Left renal cortex interstitium (tissue), 4 donors: ENCODE measurements around the gene SRSF1. TPM values are rescaled to one million over a fixed set of nuclear protein-coding genes. Genes with fewer than 3 reads are reported as not detected.

Experiments used
- DNase-seq, 4 donors: peaks; one replicate each; pipeline ENCODE4 v3.0.0-alpha.2; 2013; ENCODE audit warnings: low read depth in 4 of 4, low spot score in 2 of 4, missing footprints in 1 of 4
- polyA plus RNA-seq, 4 donors: library from polyadenylated mRNA; unstranded; fragments of 120-200 nt; gene quantifications; one replicate each; pipeline ENCODE4 v1.2.1, GENCODE V29; 2013; ENCODE audit not compliant: insufficient read length in 4 of 4

Gene SRSF1
- polyA plus RNA-seq, 4 donors, result 318 to 393 (median 366) TPM

DNA sequence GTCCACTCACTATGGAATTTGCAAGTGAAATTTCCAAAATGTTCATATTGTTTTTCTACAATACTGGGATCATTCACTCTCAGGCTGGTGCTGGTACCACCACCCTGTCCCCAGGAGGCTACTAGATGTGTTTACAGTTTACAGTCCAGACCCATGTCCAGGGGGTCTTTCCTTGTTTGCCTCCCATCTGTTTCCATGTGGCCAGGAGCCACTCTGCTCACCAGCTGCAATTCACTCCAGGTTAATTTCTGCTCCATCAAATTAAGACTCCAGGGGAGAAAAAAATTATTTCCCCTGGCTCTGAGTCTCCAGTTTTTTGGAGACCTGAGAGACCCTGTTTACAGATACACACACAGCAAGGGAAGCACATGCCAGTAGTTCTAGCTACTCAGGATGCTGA is 12.5 kb upstream of the SRSF1 start:
- no peak for DNase-seq

DNA sequence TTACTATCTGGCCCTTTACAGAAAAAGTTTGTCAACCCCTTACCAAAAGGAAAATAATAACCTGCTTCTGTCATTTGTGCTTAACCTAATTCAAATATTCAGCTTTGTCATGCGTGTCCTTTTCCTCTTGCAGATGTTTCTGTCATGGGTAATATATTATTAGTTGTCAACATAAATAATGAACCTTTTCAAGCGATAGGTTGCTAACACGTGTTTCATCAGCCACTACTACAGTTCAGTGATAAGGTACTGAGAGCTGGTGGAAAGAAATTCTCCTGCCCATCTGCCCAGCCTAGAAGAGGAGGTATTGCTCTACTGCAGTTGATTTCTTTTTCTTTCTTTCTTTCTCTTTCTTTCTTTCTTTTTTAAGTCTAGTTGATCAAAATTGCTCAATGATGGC is 12.0 kb upstream of the SRSF1 start:
- DNase-seq, result no peak

DNA sequence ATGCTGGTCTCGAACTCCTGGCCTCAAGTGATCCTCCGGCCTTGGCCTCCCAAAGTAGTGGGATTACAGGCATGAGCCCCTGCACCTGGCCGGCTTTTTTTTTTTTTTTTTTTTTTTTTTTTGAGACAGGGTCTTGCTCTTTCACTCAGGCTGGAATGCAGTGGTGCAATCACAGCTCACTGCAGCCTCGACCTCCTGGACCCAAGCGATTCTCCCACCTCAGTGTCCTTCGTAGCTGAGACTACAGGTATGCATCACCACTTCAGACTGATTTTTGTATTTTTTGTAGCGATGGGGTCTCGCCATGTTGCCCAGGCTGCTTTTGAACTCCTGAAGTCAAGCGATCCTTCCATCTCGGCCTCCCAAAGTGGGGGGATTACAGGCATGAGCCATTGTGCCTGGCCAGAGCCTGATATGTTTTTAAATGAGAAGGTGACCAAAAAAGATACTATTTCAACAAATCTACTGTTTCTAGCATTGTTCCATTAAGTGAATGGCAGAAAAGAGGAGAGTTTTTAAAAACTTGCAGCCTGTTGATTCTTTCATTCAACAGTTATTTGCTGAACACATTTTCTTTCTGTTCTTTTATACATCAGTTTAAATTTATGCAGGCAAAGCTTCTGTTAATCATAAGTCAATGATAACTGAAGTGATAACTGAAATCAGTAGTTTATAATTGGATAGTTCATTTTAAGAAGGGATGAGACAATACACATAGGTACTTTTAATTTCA is 3.2 kb upstream of the SRSF1 start:
- no peak for DNase-seq

DNA sequence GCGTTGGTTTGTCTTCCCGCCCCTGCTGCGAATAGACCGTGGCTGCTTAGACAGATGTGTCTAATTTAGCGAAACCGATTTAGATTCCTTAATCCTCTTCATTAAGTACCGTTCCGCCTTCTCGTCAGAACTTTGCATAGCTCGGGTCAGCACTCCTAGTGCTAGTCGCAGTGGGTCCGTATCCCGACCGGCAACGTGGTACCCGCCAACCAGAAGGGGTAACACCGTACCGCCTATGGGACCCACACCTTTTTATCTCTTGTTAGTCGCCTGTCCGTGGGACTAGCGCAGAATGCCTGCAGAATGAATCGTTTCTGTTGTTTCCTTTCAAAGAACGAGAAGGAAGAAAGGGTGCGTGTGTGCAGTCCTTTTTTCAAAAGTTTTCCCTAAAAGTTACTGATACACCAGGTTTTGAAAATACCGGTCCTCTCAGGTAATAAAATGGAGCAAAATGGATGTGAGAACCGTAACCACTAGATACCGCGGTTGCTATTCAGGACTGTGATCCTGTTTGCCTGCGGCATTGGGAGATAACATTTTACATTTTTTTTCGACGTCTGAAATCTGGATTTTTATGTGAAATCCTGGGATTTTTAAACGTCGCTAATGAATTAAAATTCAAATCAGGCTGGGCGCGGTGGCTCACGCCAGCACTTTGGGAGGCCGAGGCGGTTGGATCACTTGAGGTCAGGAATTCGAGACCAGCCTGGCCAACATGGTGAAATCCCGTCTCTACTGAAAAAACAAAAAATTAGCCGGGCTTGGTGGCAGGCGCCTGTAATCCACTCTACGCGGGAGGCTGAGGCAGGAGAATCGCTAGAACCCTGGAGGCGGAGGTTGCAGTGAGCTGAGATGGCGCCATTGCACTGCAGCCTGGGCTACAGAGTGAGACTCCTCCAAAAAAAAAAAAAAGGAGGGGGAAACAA is 998 bp upstream of the SRSF1 start:
- DNase-seq, result no peak

DNA sequence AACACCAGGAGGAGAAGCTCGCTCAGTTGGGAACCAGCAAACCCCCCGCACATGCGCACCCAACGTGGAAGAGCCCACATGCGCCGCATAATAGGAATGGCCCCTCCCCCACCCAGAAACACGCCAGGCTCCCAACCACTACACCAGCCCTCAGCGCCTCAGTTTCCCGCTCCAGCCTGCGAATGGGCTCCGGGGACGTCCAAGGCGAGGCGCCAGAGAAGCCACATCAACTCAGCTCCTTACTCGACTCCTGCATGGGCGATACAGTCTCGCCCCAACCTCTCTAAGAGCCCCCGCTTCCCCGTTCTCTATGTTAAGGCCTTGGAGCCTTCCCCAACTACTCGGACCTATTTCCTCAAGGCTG is 504 bp downstream of the SRSF1 start:
- DNase-seq, result peak; percentile 65 to 79 (median 72)

DNA sequence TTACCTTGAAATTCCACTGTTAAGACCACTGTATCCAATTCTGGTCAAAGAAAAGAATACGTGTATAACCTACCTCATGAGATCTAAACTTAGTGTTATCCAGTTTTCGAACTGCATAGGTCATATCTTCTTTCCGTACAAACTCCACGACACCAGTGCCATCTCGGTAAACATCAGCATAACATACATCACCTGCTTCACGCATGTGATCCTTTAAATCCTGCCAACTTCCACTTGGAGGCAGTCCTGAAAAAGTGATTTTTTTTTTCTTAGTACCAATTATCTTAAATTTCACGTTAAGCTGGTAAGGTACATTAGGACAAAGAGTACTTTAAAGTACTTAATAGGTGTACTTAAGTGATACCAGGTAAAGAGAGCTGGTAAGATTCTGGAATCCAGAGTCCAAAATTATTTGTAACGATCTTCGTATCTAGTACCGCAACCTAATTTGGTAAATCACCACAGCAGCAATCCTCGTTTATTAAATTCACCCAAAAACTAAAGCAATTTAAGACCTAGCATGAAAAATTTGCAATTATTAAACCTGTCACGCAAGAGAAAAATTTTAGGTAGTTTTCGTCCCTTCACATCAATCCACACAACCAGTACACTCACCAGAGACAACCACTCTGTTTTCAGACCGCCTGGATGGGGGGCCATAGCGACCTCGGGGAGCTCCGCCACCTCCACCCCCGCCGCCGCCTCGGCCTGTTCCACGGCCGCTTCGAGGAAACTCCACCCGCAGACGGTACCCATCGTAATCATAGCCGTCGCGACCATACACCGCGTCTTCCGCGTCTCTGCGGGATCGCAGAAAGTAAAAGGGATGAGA is 1.1 kb downstream of the SRSF1 start:
- no peak for DNase-seq

DNA sequence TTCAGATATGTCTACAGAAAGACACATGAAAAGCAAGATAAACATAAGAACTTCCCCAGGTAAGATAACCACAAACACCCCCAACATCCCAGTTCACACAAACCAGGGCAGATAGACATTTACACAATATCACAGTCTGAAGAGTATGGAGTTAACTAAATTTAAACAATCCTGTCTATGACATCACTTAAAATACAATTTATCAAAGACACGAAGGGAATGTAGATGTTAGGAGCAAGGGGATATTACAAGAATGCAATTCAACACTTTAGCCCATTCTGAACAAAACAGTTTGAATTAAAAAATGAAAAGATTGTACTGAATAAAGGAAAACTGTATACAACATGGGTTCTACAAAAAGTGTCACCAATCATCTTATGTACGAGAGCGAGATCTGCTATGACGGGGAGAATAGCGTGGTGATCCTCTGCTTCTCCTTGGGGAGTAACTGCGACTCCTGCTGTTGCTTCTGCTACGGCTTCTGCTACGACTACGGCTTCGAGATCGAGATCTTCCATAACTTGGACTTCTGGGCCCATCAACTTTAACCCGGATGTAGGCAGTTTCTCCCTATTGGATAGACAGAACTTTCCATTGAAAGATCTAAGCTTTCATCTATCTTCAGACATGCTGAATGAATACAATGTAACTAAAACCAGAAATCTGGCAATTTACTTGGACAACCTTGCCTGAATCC is 1.9 kb downstream of the SRSF1 start:
- DNase-seq, result no peak

DNA sequence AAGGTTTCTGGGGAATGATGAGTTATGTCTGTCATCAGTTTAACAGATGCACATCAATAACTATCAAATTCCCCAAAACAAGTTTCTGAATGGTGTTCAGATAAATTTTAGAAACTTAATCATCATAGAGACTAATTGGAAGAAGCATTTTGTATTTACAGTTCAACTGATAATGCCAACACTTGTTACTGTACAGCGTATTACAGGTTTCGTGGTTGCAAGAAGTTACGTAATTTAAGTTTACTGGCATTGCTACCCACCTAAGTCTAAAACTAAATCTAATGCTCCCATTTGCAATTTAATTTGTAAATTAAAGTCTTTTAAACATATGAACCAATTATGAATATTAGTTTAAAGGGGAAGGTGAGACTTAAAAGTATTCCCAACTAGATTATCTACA is 3.0 kb downstream of the SRSF1 start:
- no peak for DNase-seq

DNA sequence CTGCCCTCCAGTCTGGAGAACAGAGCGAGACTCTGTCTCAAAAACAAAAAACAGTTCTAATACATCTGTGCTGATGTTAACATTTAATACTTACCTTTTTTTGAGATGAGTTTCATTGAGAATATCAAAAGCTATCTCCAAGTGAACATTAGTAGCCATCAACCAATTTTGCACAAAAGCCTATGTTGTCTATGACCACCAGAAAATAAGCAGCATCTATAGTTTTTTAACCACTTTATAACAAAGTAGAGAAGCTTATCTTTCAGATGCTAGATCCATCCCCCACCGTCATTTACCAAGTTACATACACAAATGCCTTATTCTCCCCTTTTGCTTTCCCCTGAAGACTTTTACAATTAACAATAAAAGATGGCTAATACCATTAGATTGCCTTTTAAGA is 4.1 kb downstream of the SRSF1 start:
- DNase-seq, result no peak

DNA sequence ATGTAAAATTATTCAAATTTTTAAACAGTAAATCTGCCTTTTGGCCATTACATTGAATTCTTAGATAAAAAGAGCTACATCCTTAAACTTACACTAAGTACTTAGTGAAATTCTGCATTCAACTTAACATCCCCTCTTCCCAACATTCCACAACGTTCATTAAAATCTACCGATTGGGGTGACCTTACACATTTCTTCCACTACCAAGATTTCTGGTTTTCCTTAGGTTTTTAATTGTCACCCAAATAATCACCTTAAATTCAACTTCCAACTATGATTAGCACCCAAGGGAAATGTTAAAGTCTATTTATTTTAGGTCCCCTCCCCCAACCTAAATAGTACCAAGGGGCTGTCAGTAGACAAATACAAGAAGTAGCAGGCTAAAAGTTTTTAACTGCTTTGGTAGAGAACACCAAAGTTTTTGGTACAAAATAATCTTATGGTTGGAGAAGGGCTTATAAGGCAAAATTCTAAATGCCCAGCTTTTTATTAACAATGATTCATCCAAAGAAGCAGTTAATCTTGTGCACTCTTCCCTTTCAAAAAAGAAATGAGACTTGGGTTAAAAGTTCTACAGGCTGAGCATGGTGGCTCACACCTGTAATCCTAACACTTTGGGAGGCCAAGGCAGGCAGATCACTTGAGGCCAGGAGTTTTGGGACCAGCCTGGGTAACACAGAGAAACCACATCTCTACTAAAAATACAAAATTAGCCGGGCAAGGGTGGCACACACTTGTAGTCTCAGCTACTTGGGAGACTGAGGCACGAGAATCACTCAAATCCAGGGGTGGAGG is 4.7 kb downstream of the SRSF1 start:
- DNase-seq, result no peak

DNA sequence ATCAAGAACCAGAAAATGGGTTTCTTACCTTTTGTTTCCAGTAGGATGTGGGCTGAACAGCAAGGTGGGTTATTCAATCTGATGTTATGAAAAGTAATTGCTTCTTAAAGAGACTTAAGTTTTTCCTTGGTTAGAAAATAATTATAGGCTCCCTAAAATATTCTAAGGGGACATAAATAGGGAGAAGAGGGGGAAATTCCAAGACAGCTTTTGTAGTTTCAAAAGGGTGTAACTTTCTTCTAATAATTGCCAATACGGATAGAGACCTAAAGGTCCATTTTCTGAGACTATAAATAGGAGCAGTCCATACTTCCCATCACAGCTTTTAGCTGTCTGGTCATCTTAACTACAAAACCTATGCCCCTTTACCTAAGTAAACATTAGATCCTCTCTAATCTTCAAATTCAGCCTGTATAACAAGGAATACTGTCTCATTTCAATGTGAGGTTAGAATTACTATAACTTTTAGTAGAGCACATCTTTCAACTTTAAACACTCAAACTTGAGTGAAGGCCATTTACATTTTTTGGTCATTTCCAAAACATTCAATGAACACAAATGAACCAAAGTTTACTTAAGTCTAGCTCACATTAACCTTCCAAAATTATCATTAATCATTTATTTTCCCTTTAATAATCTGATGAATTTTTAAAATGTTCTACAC is 5.5 kb downstream of the SRSF1 start:
- DNase-seq, result no peak

DNA sequence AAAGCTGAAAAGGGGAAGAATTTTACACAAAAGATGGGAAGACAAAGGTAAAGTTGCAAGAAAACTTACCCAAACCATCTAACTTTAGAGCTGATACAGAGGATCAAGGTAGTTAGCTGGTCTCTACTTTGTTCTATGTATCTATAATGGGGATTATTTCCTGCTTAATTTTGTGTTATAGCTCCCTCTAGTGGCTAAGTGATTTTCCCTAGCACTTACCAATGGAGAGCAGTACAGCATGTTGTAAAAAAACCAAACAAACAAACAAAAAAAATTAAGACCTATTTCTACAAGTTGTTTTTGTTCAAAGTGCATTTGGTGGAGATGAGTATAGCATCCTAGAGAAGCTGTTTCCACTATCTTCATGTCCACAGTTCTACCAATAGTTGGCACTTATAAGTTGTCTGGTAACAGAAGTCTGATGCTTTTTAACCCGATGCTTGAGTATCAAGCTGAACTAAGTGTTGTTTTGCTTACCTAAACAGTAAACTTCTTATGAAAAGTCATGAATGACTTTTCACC is 7.5 kb downstream of the SRSF1 start:
- DNase-seq, result peak in 3 of 4 donors; percentile 46 to 64 (median 57)

DNA sequence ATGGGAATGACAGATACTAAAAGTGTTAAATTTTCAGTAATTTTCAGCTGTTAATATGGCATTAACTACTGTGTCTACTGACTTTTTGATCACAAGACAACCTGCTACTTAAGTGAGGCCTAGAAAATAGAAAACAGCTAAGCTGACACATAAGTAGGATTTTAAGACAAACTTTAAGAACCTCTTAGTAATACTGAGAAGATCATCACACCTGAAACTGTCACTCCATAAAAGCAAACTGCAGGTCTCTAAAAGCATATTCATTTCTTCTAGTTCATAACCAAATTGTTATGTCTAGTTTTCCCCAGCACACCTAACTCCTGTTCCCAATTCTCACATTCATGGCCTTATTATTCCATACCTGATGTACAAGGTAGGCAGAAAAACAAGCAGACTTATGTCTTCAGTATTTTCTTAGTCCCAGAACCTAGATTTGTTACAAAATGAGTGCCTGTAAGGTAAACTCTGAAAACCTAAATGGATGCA is 8.0 kb downstream of the SRSF1 start:
- no peak for DNase-seq

DNA sequence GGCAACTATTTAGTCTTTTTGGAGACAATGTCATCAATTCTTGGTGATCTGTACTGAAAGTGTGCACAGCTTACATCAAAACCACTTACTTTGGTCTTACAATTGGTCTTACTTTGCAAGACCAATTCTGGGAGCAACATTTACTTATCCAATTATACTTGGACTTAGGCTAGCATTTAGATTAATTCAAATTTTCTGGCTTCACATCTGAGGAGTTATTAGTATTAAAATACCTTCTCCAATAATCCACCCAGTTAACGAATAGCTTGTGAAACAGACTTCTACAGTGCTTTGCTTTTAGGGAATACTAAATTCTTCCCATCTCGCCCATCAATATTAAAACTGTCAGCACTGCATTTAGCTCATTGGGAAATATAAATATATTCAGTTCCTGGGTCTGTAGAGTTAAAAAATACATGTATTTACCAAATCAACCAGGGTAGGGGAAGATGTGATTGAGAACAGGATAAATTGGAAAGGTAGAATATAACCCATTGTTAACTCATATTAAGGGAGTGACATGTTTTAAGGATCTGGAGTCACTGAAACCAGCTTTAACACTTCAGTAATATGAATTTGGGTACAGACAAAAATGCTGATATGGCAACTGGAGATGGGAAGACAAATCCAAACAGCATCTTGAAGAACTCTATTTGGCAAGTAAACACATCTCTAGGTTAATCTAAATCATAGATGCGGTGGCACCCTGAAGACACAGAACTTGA is 9.8 kb downstream of the SRSF1 start:
- no peak for DNase-seq

DNA sequence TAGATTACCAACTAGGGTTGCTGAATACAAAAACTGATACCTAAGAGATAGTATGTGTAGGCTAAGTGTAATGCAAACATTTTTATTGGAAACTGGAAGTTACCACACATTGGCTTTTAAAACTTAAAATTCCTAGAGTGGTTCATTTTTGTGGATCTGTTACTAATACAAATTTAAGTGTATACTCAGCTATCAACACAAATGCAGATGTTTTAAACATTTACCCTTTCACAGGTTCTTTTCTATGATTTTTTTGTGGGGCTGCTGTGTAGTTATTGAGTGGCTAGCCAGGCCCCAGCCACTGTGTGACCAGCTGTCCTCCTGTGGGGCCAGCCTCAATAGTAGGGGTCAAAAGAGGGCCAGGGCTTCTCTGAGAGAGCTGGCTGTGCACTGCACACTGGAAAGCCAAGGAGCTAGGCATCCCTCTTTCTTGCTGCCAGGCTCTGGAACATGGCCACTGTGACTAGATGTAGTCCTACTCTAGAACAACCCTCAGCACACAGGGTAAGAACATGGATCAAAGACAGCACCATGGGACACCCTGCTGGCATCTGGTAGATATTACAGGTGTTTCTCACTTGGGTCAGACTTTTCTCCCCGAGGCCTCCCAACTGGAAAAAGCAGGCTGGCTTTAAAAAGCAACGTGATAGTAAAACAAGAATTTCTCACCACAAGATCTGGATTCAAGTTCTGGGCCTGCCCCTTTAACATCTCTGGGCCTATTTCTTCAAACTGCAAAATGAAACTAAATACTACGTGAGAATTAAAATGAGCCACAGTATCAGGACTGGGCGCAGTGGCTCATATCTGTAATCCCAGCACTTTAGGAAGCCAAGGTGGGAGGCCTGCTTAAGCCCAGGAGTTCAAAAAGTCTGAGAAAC is 11.7 kb downstream of the SRSF1 start:
- DNase-seq, result peak in 3 of 4 donors; percentile 45 to 68 (median 50)

DNA sequence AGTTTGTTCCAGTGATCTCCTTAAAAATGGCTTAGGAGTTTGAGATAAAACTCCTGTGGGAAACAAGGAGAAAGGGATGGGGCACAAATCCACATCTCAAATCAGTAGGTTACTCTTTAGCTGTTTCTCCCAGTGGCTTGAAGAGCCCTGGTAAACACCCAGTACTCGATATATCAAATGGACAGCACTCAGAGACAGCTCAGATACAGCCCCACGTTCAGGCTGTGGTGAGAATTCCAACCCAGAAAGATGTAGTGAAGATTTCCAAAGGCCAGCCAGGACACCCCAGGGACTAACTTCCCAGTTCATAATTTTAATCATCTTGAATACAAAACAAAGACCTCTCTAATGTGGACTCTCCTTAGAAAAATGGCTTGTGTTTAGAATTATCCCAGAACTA is 12.6 kb downstream of the SRSF1 start:
- DNase-seq, result no peak
